ENCODE data around the gene FRMD1.

Gene FRMD1

GRCh38 chr6:168043193-168043847 is 35.7 kb downstream of the FRMD1 start:
- DNase-seq (ENCODE audit: low read depth), result no peak

GRCh38 chr6:168042426-168043192 is 36.4 kb downstream of the FRMD1 start:
- DNase-seq (ENCODE audit: low read depth), result no peak

GRCh38 chr6:168041928-168042327 is 37.1 kb downstream of the FRMD1 start:
- no peak for DNase-seq (ENCODE audit: low read depth)

- no peak for DNase-seq (ENCODE audit: low read depth)
These were observed 38.0 kb downstream of the FRMD1 start for GRCh38 chr6:168040856-168041496.

- no peak for DNase-seq (ENCODE audit: low read depth)
These were observed 39.2 kb downstream of the FRMD1 start for GRCh38 chr6:168039849-168040248.

- DNase-seq (ENCODE audit: low read depth), result no peak
These were observed 39.7 kb downstream of the FRMD1 start for GRCh38 chr6:168039301-168039700.

GRCh38 chr6:168038576-168039140 is 40.4 kb downstream of the FRMD1 start:
- DNase-seq (ENCODE audit: low read depth), result no peak

- no peak for DNase-seq (ENCODE audit: low read depth)
These were observed 41.2 kb downstream of the FRMD1 start for GRCh38 chr6:168037856-168038255.

GRCh38 chr6:168037242-168037641 is 41.8 kb downstream of the FRMD1 start:
- no peak for DNase-seq (ENCODE audit: low read depth)

- no peak for DNase-seq (ENCODE audit: low read depth)
These were observed 43.1 kb downstream of the FRMD1 start for GRCh38 chr6:168035661-168036545.

- no peak for DNase-seq (ENCODE audit: low read depth)
These were observed 43.8 kb downstream of the FRMD1 start for GRCh38 chr6:168035098-168035660.

- DNase-seq (ENCODE audit: low read depth), result no peak
These were observed 44.5 kb downstream of the FRMD1 start for GRCh38 chr6:168034537-168034936.

- no peak for DNase-seq (ENCODE audit: low read depth)
These were observed 45.2 kb downstream of the FRMD1 start for GRCh38 chr6:168033791-168034190.

- no peak for DNase-seq (ENCODE audit: low read depth)
These were observed 46.8 kb downstream of the FRMD1 start for GRCh38 chr6:168032005-168032760.

GRCh38 chr6:168031411-168031971 is 47.5 kb downstream of the FRMD1 start:
- DNase-seq (ENCODE audit: low read depth), result no peak

- no peak for DNase-seq (ENCODE audit: low read depth)
These were observed 48.1 kb downstream of the FRMD1 start for GRCh38 chr6:168030908-168031307.

GRCh38 chr6:168030218-168030746 is 48.7 kb downstream of the FRMD1 start:
- DNase-seq (ENCODE audit: low read depth), result no peak

- DNase-seq (ENCODE audit: low read depth), result no peak
These were observed 49.4 kb downstream of the FRMD1 start for GRCh38 chr6:168029459-168030217.

- no peak for DNase-seq (ENCODE audit: low read depth)
These were observed 50.8 kb downstream of the FRMD1 start for GRCh38 chr6:168028181-168028580.

All from T-helper 22 cell (primary cell).